ENCODE results near the gene PNPLA1. TPM values are rescaled to one million over a fixed set of nuclear protein-coding genes. Genes with fewer than 3 reads are reported as not detected.

Gene PNPLA1
- total and polyA plus RNA-seq, 10 of the 15 experiments (the other 5 are each of a cell fraction or from before 2014, with no cell fraction given): 0.04 TPM; not detected in 9

GRCh38 chr6:36330366-36330765 lies 60.5 kb downstream of the PNPLA1 start:
- intact Hi-C loops (cut with micrococcal nuclease; ENCODE audit: unreplicated experiment): no loop called here
- no peak for FAIRE-seq
- WGBS (ENCODE audit: insufficient coverage, insufficient replicate concordance, low lambda C conversion rate, missing lambda C conversion rate): 64% methylated on average over 14 of the region's 14 CpGs

DNA sequence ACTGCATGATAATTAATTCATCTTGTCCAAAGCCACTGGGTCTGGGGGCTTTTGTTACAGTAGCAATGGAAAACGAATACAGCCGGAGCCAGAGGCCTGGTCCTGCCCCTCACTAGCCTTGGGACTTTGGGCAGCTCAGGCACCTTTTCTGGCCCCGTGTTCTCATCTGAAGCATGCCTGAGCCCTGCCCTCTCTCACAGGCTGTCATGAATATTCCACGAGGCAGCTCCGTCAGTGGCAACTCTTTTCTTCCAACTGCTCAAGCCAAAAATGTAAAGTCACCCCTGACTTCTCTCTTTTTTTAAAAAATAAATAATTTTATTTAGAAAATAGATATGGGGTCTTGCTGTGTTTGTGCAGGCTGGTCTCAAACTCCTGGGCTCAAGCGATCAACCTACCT lies 61.5 kb downstream of the PNPLA1 start:
- CTCF ChIA-PET: interaction anchor here (0.8 to 0.9 kb wide), 2 partner anchors 10 to 30 kb away, joined by 3 read pairs; no protein-coding TSS in a partner anchor
- no peak for DNase-seq (ENCODE audit: low read depth, low spot score)
- POLR2A ChIA-PET: no interaction called here
- no TSS peak for BruUV-seq (replicated peaks)
- in situ Hi-C loops (cut with MboI) (no loop called here), intact Hi-C loops (cut with micrococcal nuclease; ENCODE audit: unreplicated experiment) (no loop called here)
- no peaks in the 10 kb centered on the region for H3K79me2 ChIP-seq (ENCODE audit: control insufficient read depth, insufficient read depth, low read length)
- no peaks in the 10 kb centered on the region for H3K36me3 ChIP-seq (ENCODE audit: control insufficient read depth in 2 of 2, insufficient read depth in 2 of 2, low read length in 1 of 2)
- H3K9ac ChIP-seq (ENCODE audit: control insufficient read depth, insufficient read depth, low read length): no peak overlapping the region
- peaks cover 1% of the 10 kb centered on the region for H3K4me1 ChIP-seq (ENCODE audit: control insufficient read depth, insufficient read depth, low read length)
- no peak for FAIRE-seq
- no peak for ATAC-seq
- no peak overlapping the region for H3K4me3 ChIP-seq
- H3K27me3 ChIP-seq (replicated peaks in 1 of 2; ENCODE audit: control insufficient read depth in 2 of 2, insufficient read depth in 2 of 2, low read length in 1 of 2): peaks cover 0 to 6% of the 10 kb centered on the region in 2 experiments; a peak in 1 of 4 replicates
- TF ChIP-seq, protein P1, sequence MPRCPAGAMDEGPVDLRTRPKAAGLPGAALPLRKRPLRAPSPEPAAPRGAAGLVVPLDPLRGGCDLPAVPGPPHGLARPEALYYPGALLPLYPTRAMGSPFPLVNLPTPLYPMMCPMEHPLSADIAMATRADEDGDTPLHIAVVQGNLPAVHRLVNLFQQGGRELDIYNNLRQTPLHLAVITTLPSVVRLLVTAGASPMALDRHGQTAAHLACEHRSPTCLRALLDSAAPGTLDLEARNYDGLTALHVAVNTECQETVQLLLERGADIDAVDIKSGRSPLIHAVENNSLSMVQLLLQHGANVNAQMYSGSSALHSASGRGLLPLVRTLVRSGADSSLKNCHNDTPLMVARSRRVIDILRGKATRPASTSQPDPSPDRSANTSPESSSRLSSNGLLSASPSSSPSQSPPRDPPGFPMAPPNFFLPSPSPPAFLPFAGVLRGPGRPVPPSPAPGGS (IDR thresholded peaks at IDR 0.05; ENCODE audit: borderline replicate concordance, insufficient read depth, low read depth, low read length, poor library complexity, severe bottlenecking): no peak
- TF ChIP-seq NRF1 (conservative IDR thresholded peaks at IDR 0.05; ENCODE audit: low read depth, low read length) (no peak), KLF5 (IDR thresholded peaks at IDR 0.05; ENCODE audit: partially characterized antibody) (no peak), CTCF (IDR thresholded peaks at IDR 0.05 in 2 of 3, conservative IDR thresholded peaks at IDR 0.05 in 1 of 3; ENCODE audit: control insufficient read depth in 2 of 3, extremely low read depth in 1 of 3, insufficient read depth in 1 of 3, low read depth in 3 of 3, low read length in 3 of 3) (no peak), SUZ12 (IDR thresholded peaks at IDR 0.05; ENCODE audit: unreplicated experiment) (no peak)
- no peak overlapping the region for H3K4me2 ChIP-seq (ENCODE audit: control insufficient read depth, insufficient read depth)
- RAD21 ChIA-PET (ENCODE audit: unreplicated experiment): interaction anchor here (1.4 kb wide), 1 partner anchor 9 kb away, joined by 3 read pairs; no protein-coding TSS in a partner anchor
- 76% methylated on average over 6 of the region's 6 CpGs for WGBS (ENCODE audit: insufficient coverage, insufficient replicate concordance, low lambda C conversion rate, missing lambda C conversion rate)
- no peaks in the 10 kb centered on the region for H3K9me3 ChIP-seq (replicated peaks; ENCODE audit: control insufficient read depth, insufficient read depth, low read length)
- no peak overlapping the region for H3K27ac ChIP-seq (ENCODE audit: control insufficient read depth, insufficient read depth)
- SMC1A ChIA-PET (ENCODE audit: uncharacterized antibody, unreplicated experiment): interaction anchor here (2.1 kb wide), 1 partner anchor 27 kb away, joined by 5 read pairs; no protein-coding TSS in a partner anchor
- H4K20me1 ChIP-seq (ENCODE audit: control insufficient read depth, insufficient read depth): no peaks in the 10 kb centered on the region
- H2AFZ ChIP-seq (ENCODE audit: control insufficient read depth, low read depth, low read length): no peak overlapping the region

More at GRCh38 chr6:36330366-36330765, 60.5 kb downstream of the PNPLA1 start:
- H3K27ac ChIP-seq (ENCODE audit: control insufficient read depth, insufficient read depth): no peak overlapping the region
- TF ChIP-seq ZNF207 (IDR thresholded peaks at IDR 0.05; ENCODE audit: borderline replicate concordance) (no peak), ATF2 (IDR thresholded peaks at IDR 0.05; ENCODE audit: low read length) (no peak), YBX1 (IDR thresholded peaks at IDR 0.05) (no peak), STAT3 (IDR thresholded peaks at IDR 0.05; ENCODE audit: low read depth, low read length) (no peak), TBL1XR1 (IDR thresholded peaks at IDR 0.05; ENCODE audit: low read depth, low read length) (no peak), NFXL1 (IDR thresholded peaks at IDR 0.05; ENCODE audit: borderline replicate concordance) (no peak), ASH2L (IDR thresholded peaks at IDR 0.05; ENCODE audit: borderline replicate concordance, low read depth) (no peak)
- H3K4me1 ChIP-seq (ENCODE audit: control insufficient read depth, insufficient read depth, low read length): no peaks in the 10 kb centered on the region; the same call in 1 of the 2 replicates
- no peaks in the 10 kb centered on the region for H3K79me2 ChIP-seq (ENCODE audit: control insufficient read depth, insufficient read depth, low read length)
- in situ Hi-C loops (cut with MboI): no loop called here
- ChIA-PET SMC1A (ENCODE audit: uncharacterized antibody, unreplicated experiment) (interaction anchor here (2.1 kb wide), 1 partner anchor 28 kb away, joined by 5 read pairs; no protein-coding TSS in a partner anchor), POLR2A (no interaction called here), RAD21 (ENCODE audit: unreplicated experiment) (no interaction called here), CTCF (interaction anchor here (0.8 kb wide), 1 partner anchor 29 kb away, joined by 3 read pairs; no protein-coding TSS in a partner anchor)
- H3K9ac ChIP-seq (ENCODE audit: control insufficient read depth, insufficient read depth, low read length): no peak overlapping the region
- H3K4me2 ChIP-seq (ENCODE audit: control insufficient read depth, insufficient read depth): no peak overlapping the region
- DNase-seq (ENCODE audit: low read depth, low spot score): no peak
- ATAC-seq: no peak
- peaks cover 0 to 6% of the 10 kb centered on the region in 2 experiments; a peak in 1 of 4 replicates for H3K27me3 ChIP-seq (replicated peaks in 1 of 2; ENCODE audit: control insufficient read depth in 2 of 2, insufficient read depth in 2 of 2, low read length in 1 of 2)
- H3K36me3 ChIP-seq (ENCODE audit: control insufficient read depth in 2 of 2, insufficient read depth in 2 of 2, low read length in 1 of 2): no peaks in the 10 kb centered on the region
- H2AFZ ChIP-seq (ENCODE audit: control insufficient read depth, low read depth, low read length): no peak overlapping the region
- no TSS peak for BruUV-seq (replicated peaks)
- no peak overlapping the region for H3K4me3 ChIP-seq
- no peaks in the 10 kb centered on the region for H4K20me1 ChIP-seq (ENCODE audit: control insufficient read depth, insufficient read depth)
- H3K9me3 ChIP-seq (replicated peaks; ENCODE audit: control insufficient read depth, insufficient read depth, low read length): no peaks in the 10 kb centered on the region
